Gastroesophageal sphincter (tissue), 2 donors: ENCODE measurements around the gene COL12A1.

Experiments
- EP300 ChIP-seq: sonication (generic); formaldehyde crosslinking; IDR thresholded peaks from one replicate; pipeline ENCODE4 v1.6.1; 2017; ENCODE audit warnings: antibody characterized with exemption, mild to moderate bottlenecking
- POLR2A ChIP-seq, 2 donors: fragments of 450-650 bp; IDR thresholded peaks; one replicate each; pipeline ENCODE4 v1.6.1; 2017; ENCODE audit warnings: antibody characterized with exemption in 2 of 2, mild to moderate bottlenecking in 2 of 2, moderate library complexity in 1 of 2

- TF ChIP-seq EP300 (no peak), POLR2A (IDR thresholded peaks at IDR 0.05) (no peak)
Measured at GRCh38 chr6:75049308-75049707, 156.5 kb downstream of the COL12A1 start.
